SU-DHL-6 (cell line): ENCODE results near the gene ARHGEF38.

Experiments used
- EZH2phosphoT487 ChIP-seq: fragments of 200-600 bp; sonication (generic), shearing (Covaris generic); conservative IDR thresholded peaks from 2 replicates; pipeline ENCODE4 v1.6.1; 2018; ENCODE audit warnings: mild to moderate bottlenecking, antibody characterized with exemption, low read length, moderate library complexity, mixed read lengths
- TF ChIP-seq, protein P1 (sequence below): fragments of 200-600 bp; sonication (generic); IDR thresholded peaks from one replicate; pipeline ENCODE4 v1.5.1; 2017; ENCODE audit warnings: antibody characterized with exemption, mild to moderate bottlenecking, low read length, moderate library complexity; ENCODE audit not compliant: insufficient read depth, poor library complexity, severe bottlenecking

- TF ChIP-seq, protein P1, sequence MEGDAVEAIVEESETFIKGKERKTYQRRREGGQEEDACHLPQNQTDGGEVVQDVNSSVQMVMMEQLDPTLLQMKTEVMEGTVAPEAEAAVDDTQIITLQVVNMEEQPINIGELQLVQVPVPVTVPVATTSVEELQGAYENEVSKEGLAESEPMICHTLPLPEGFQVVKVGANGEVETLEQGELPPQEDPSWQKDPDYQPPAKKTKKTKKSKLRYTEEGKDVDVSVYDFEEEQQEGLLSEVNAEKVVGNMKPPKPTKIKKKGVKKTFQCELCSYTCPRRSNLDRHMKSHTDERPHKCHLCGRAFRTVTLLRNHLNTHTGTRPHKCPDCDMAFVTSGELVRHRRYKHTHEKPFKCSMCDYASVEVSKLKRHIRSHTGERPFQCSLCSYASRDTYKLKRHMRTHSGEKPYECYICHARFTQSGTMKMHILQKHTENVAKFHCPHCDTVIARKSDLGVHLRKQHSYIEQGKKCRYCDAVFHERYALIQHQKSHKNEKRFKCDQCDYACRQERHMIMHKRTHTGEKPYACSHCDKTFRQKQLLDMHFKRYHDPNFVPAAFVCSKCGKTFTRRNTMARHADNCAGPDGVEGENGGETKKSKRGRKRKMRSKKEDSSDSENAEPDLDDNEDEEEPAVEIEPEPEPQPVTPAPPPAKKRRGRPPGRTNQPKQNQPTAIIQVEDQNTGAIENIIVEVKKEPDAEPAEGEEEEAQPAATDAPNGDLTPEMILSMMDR = no peak
- no peak for TF ChIP-seq EZH2phosphoT487
Measured at GRCh38 chr4:105603158-105603557, 50.7 kb downstream of the ARHGEF38 start.
